CMK (cell line): Measurements from ENCODE around the gene PRRX2.
"Not testable (repeated sequence)": the region's sequence is repeated elsewhere in the genome, so short reads cannot be mapped to it uniquely, and the experiment has no call there.

ENCODE experiments used
- DNase-seq: peaks from one replicate; pipeline ENCODE4 v3.0.0-alpha.2; 2010; ENCODE audit warnings: low read depth

PRRX2 gene

DNA sequence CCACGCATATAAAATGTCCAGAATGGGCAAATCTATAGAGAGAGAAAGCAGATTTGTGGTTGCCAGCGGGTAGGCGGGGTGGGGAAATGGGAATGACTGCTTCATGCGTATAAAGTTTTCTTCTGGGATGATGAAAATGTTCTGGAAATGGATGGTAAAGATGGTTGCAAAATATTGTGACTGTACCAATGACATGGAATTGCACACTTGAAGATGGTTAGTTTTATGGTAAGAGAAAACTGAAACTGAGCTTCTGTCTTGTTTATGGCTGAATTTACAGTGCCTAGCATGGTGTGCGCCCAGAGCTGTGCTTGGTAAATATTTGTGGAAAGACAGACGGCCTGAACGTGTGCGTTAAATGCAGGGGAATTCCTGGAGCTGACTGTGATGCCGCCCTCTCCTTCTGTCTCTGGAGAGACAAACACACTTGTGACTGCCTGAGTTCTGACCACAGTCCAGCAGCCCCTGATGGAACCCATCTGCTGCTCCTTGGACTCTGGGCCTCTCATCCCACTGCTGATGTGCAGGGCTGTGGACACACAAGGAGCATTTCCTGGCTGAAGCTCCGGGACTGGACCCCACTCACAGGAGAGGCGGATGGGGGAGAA, 96.0 kb downstream of the PRRX2 start:
- DNase-seq = no peak

DNA sequence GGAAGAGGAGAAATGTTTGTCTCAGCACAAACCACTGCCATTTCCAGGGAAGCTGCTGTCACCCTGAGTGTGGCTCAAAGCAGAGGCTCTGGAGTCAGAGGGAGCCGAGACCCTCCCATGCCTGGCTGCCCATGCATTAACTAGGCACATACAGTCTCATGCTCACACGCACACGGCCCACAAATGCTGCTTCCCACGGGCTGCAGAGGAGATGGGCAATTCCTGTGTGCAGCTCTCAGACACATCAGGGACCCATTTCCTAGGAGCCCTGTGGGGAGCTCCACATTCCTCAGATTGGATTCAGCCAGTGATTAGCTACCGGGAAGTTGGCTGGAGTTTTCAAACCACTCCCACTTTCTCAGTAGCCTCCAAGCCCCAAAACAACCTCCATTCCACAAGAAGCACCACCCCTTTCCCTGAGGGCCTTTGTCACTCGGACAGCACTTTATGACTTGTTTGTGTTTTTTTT, 96.5 kb downstream of the PRRX2 start:
- no peak for DNase-seq

GRCh38 chr9:129762370-129762984, 97.0 kb downstream of the PRRX2 start:
- not testable (repeated sequence) for DNase-seq

GRCh38 chr9:129762985-129763926, 97.8 kb downstream of the PRRX2 start:
- no peak for DNase-seq

DNA sequence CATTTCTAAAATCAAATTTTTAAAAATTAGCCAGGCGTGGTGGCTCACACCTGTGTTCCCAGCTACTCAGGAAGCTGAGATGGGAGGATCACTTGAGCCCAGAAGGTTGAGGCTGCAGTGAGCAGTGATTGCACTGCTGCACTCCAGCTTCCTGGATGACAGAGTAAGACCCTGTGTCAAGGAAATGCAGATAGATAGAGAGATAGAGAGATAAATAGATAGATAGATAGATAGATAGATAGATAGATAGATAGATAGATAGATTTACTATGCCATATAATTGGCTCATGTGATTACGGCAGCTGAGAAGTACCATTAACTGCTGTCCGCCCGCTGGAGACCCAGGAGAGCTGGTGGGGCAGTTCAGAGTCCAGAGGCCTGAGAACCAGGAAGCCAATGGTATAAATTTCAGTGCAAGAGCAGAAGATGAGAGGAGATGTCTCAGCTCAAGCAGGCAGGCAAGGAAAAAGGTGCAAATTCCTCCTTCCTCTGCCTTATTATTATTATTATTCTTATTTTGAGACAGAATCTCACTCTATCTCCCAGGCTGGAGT, 100.4 kb downstream of the PRRX2 start:
- DNase-seq = no peak

- no peak for DNase-seq
Measured at GRCh38 chr9:129768486-129768885, 103.0 kb downstream of the PRRX2 start.

DNA sequence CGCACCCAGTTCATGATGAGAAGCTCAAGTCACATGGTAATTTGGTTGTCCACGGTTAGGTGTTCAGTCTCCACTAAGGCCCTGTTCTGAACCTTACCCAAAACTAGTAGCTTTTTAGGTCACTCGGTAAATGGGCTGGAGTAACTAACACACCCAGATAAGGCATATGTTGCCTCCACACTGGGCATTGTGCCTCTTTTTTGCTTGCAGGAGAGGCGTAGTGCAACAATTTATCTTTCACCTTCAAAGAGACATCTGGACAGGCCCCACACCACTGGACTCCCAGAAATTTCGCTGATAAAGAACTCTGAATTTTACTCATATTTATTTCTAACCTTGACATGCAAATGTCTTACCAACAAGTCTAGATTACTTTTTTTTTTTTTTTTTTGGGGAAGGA, 104.2 kb downstream of the PRRX2 start:
- no peak for DNase-seq

DNA sequence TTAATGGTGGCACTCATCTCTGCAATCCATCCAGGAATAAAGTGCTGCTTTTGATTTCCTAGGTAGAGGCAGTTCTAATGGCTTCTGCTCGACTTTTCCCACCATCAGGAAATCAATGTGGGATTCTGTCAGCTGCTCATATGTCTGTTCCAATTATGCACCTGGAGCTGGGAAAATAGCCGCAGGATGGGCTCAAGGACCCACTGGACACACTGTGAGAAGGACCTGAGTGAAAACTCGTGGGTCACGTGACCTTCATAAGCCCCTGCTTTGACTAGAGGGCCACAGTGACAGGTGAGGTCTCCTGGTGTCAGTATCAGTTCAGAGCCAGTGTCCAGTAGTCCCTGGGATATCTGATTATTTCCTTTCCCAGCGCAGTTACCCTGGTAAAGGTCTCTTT, 105.3 kb downstream of the PRRX2 start:
- no peak for DNase-seq
